Mesendoderm (in vitro differentiated cells): ENCODE data around the gene TP63.
"Not testable (repeated sequence)": the region's sequence is repeated elsewhere in the genome, so short reads cannot be mapped to it uniquely, and the experiment has no call there.

Experiments
- DNase-seq: peaks from one replicate; pipeline ENCODE4 v3.0.0; 2013
- H2AK5ac ChIP-seq: 2 replicates; pipeline ENCODE4 v1.6.1; 2013; ENCODE audit warnings: low read length, inconsistent platforms
- H2BK120ac ChIP-seq: 2 replicates; pipeline ENCODE4 v1.6.1; 2013; ENCODE audit warnings: low read depth, mild to moderate bottlenecking, low read length, moderate library complexity, mixed read lengths
- H2BK15ac ChIP-seq: replicated peaks from 2 replicates; pipeline ENCODE4 v1.6.1; 2013; ENCODE audit warnings: low read depth, mild to moderate bottlenecking, moderate library complexity
- H2BK5ac ChIP-seq: 2 replicates; pipeline ENCODE4 v1.6.1; 2013; ENCODE audit warnings: low read length, inconsistent platforms
- H3K18ac ChIP-seq: 2 replicates; pipeline ENCODE4 v1.6.1; 2013; ENCODE audit warnings: mild to moderate bottlenecking, low read length, mixed read lengths
- H3K23ac ChIP-seq: one replicate; pipeline ENCODE4 v1.6.1; 2013; ENCODE audit warnings: low read length
- H3K27ac ChIP-seq: 2 replicates; pipeline ENCODE4 v1.5.1; 2013; ENCODE audit warnings: low read depth, mild to moderate bottlenecking, inconsistent platforms, low read length, moderate library complexity
- H3K27me3 ChIP-seq: 2 replicates; pipeline ENCODE4 v1.6.1; 2013; ENCODE audit warnings: low read length, control low read depth, mild to moderate bottlenecking, inconsistent platforms; ENCODE audit not compliant: insufficient read depth, poor library complexity
- H3K36me3 ChIP-seq: 2 replicates; pipeline ENCODE4 v1.6.1; 2013; ENCODE audit warnings: low read length, inconsistent platforms; ENCODE audit not compliant: control insufficient read depth, insufficient read depth
- H3K4ac ChIP-seq: one replicate; pipeline ENCODE4 v1.6.1; 2013; ENCODE audit warnings: low read depth, mild to moderate bottlenecking, low read length, moderate library complexity
- H3K4me1 ChIP-seq: 2 replicates; pipeline ENCODE4 v1.6.1; 2013; ENCODE audit warnings: low read depth, low read length, inconsistent platforms; ENCODE audit not compliant: control insufficient read depth
- H3K4me2 ChIP-seq: 2 replicates; pipeline ENCODE4 v1.6.1; 2013; ENCODE audit warnings: low read length
- H3K4me3 ChIP-seq: 2 replicates; pipeline ENCODE4 v1.5.1; 2013; ENCODE audit warnings: mild to moderate bottlenecking, low read length
- H3K56ac ChIP-seq: one replicate; pipeline ENCODE4 v1.6.1; 2013; ENCODE audit warnings: low read length
- H3K79me1 ChIP-seq: 2 replicates; pipeline ENCODE4 v1.6.1; 2013; ENCODE audit warnings: low read length, inconsistent platforms
- H3K79me2 ChIP-seq: 2 replicates; pipeline ENCODE4 v1.6.1; 2013; ENCODE audit warnings: mild to moderate bottlenecking, low read length; ENCODE audit not compliant: control insufficient read depth, insufficient read depth
- H3K9ac ChIP-seq: 2 replicates; pipeline ENCODE4 v1.6.1; 2013; ENCODE audit warnings: low read length, inconsistent platforms
- H4K5ac ChIP-seq: one replicate; pipeline ENCODE4 v1.6.1; 2013; ENCODE audit warnings: low read length
- H4K8ac ChIP-seq: one replicate; pipeline ENCODE4 v1.6.1; 2013; ENCODE audit warnings: low read depth, mild to moderate bottlenecking, control low read depth, low read length, moderate library complexity
- WGBS: extraction: QIAGEN DNeasy Blood & Tissue Kit; methylation state at CpG from one replicate; pipeline ENCODE4 v1.1.7; 2013; ENCODE audit warnings: low lambda C conversion rate, missing lambda C conversion rate; ENCODE audit not compliant: insufficient coverage; ENCODE audit errors: extremely low coverage; 5-methylcytosine and 5-hydroxymethylcytosine counted together

The TP63 gene

GRCh38 chr3:189597918-189598317 is 33.3 kb upstream of the TP63 start:
- H3K4me1 ChIP-seq, result no peaks in the 10 kb centered on the region
- H3K9ac ChIP-seq, result no peak overlapping the region
- no peak overlapping the region for H3K4me2 ChIP-seq
- H3K18ac ChIP-seq, result no peak overlapping the region
- no CpG with 5 or more reads among the region's 2 CpGs for WGBS
- H3K4me3 ChIP-seq, result no peak overlapping the region
- no peak overlapping the region for H2BK120ac ChIP-seq
- no peak overlapping the region for H3K4ac ChIP-seq
- no peaks in the 10 kb centered on the region for H3K79me1 ChIP-seq
- no peak overlapping the region for H2BK15ac ChIP-seq
- no peaks in the 10 kb centered on the region for H3K27me3 ChIP-seq
- H3K23ac ChIP-seq, result no peak overlapping the region
- no peak overlapping the region for H3K27ac ChIP-seq
- no peaks in the 10 kb centered on the region for H3K79me2 ChIP-seq
- no peak for DNase-seq
- H4K8ac ChIP-seq, result no peak overlapping the region
- no peak overlapping the region for H2BK5ac ChIP-seq
- H2AK5ac ChIP-seq, result no peak overlapping the region
- H3K36me3 ChIP-seq, result no peaks in the 10 kb centered on the region
- no peak overlapping the region for H3K56ac ChIP-seq
- no peak overlapping the region for H4K5ac ChIP-seq

DNA sequence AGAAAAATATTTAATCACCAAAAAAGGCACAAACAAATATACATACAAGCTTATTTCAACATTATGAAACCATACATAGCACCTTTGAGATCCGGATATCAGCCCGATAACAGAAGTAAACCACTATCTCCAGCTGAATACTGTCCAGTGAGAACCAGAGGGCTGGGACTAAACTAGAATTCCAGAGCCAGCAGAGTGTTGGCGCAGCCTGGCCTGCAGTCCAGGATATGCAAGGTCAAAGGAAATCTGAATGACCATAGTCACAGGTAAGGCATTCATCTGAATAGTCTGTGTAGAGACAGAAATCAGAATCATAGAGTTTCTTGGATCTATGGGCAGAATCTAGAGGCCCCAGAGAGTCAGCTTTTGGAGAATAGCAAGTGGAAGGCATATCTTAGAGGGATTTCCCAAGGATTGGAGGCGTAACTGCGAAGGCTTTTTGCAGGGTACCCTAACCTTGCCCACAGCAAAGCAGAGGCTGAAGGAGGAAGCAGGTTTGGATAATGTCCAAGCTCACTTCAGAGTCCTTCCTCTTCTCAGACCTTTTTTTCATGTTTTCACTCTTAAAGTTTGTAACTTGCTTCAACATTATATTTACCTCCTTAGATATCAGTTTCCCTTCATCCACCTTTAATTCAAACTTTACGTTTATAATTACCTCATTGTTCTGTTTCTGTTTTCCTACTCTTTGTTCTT is 32.5 kb upstream of the TP63 start:
- H3K27me3 ChIP-seq, result no peaks in the 10 kb centered on the region
- H4K8ac ChIP-seq, result no peak overlapping the region
- no peaks in the 10 kb centered on the region for H3K4me1 ChIP-seq
- no peak overlapping the region for H2BK15ac ChIP-seq
- H4K5ac ChIP-seq, result no peak overlapping the region
- H3K23ac ChIP-seq, result no peak overlapping the region
- no peak overlapping the region for H2AK5ac ChIP-seq
- no peaks in the 10 kb centered on the region for H3K36me3 ChIP-seq
- H3K56ac ChIP-seq, result no peak overlapping the region
- WGBS, result 100% methylated on average over 1 of the region's 6 CpGs
- no peak overlapping the region for H2BK5ac ChIP-seq
- no peak overlapping the region for H3K18ac ChIP-seq
- no peak overlapping the region for H3K4me3 ChIP-seq
- no peak overlapping the region for H3K4me2 ChIP-seq
- no peak for DNase-seq
- H2BK120ac ChIP-seq, result no peak overlapping the region
- H3K9ac ChIP-seq, result no peak overlapping the region
- no peak overlapping the region for H3K27ac ChIP-seq
- no peak overlapping the region for H3K4ac ChIP-seq
- no peaks in the 10 kb centered on the region for H3K79me1 ChIP-seq
- no peaks in the 10 kb centered on the region for H3K79me2 ChIP-seq

DNA sequence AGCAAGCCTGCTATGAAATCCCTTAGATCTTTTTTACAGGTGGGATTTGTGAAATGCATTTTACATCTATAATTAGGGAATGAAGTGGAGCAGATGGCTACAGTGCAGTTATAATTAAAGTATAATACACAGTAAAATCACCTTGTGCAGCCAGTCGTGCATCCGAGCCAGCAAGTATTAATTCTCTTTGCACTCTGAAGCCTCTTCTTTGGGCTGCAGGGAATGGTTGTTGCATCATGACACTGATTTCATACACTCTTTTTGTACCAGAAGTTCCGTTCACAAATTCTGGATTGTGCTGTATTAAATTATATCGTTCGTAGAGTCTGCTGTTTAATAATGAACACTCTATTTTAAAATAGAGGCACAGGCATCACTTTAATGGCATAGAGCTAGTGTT is 28.7 kb upstream of the TP63 start:
- no peak overlapping the region for H2BK5ac ChIP-seq
- no CpG with 5 or more reads among the region's 5 CpGs for WGBS
- H3K79me1 ChIP-seq, result no peaks in the 10 kb centered on the region
- H3K27me3 ChIP-seq, result no peaks in the 10 kb centered on the region
- no peak overlapping the region for H2AK5ac ChIP-seq
- no peak overlapping the region for H3K9ac ChIP-seq
- no peak overlapping the region for H3K18ac ChIP-seq
- H3K56ac ChIP-seq, result no peak overlapping the region
- H2BK120ac ChIP-seq, result no peak overlapping the region
- no peak overlapping the region for H3K23ac ChIP-seq
- no peaks in the 10 kb centered on the region for H3K4me1 ChIP-seq
- no peak overlapping the region for H4K5ac ChIP-seq
- no peak overlapping the region for H3K4ac ChIP-seq
- no peak overlapping the region for H3K27ac ChIP-seq
- DNase-seq, result no peak
- H3K4me3 ChIP-seq, result no peak overlapping the region
- no peaks in the 10 kb centered on the region for H3K79me2 ChIP-seq
- H4K8ac ChIP-seq, result no peak overlapping the region
- H2BK15ac ChIP-seq, result no peak overlapping the region
- no peak overlapping the region for H3K4me2 ChIP-seq
- no peaks in the 10 kb centered on the region for H3K36me3 ChIP-seq

DNA sequence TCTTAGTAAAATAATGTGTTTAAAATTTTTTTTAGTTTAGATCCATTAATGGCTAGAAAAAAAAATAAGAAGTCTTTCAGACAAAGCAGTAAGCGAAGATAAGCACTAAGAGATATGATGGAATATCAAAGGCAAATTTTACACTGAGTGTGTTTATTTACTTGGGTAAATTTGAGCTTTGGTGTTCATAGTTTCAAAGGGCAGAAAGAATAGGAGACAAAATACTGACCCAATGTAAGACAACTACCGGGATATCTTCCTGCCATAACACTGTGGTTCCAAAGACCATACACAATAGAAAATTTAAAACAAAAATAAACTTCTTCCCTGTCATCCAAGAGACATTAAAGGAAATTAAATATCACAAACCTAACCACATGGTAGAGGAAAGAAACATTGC is 25.5 kb upstream of the TP63 start:
- Histone ChIP-seq H3K79me1 (no peaks in the 10 kb centered on the region), H3K4me2 (no peak overlapping the region), H2BK120ac (no peak overlapping the region), H2AK5ac (no peak overlapping the region), H2BK15ac (no peak overlapping the region), H4K5ac (no peak overlapping the region), H3K27ac (no peak overlapping the region), H3K36me3 (no peaks in the 10 kb centered on the region), H3K56ac (no peak overlapping the region), H3K4me1 (no peaks in the 10 kb centered on the region), H3K9ac (no peak overlapping the region), H3K23ac (no peak overlapping the region), H3K27me3 (no peaks in the 10 kb centered on the region), H3K79me2 (no peaks in the 10 kb centered on the region), H3K4me3 (no peak overlapping the region), H2BK5ac (no peak overlapping the region), H3K4ac (no peak overlapping the region), H3K18ac (no peak overlapping the region), H4K8ac (no peak overlapping the region)
- DNase-seq, result no peak
- no CpG with 5 or more reads among the region's 2 CpGs for WGBS

- no peaks in the 10 kb centered on the region for H3K27me3 ChIP-seq
- no peak for DNase-seq
- no peak overlapping the region for H3K23ac ChIP-seq
- no peak overlapping the region for H3K4me3 ChIP-seq
- H3K4ac ChIP-seq, result no peak overlapping the region
- no peak overlapping the region for H3K27ac ChIP-seq
- H3K4me2 ChIP-seq, result no peak overlapping the region
- no peak overlapping the region for H3K9ac ChIP-seq
- H2BK5ac ChIP-seq, result no peak overlapping the region
- WGBS, result no CpG with 5 or more reads among the region's 4 CpGs
- no peak overlapping the region for H2AK5ac ChIP-seq
- H3K56ac ChIP-seq, result no peak overlapping the region
- no peak overlapping the region for H4K8ac ChIP-seq
- no peaks in the 10 kb centered on the region for H3K79me1 ChIP-seq
- H3K4me1 ChIP-seq, result no peaks in the 10 kb centered on the region
- no peak overlapping the region for H4K5ac ChIP-seq
- H2BK120ac ChIP-seq, result no peak overlapping the region
- H2BK15ac ChIP-seq, result no peak overlapping the region
- no peaks in the 10 kb centered on the region for H3K36me3 ChIP-seq
- no peaks in the 10 kb centered on the region for H3K79me2 ChIP-seq
- H3K18ac ChIP-seq, result no peak overlapping the region
Observed at GRCh38 chr3:189606774-189607173, 24.4 kb upstream of the TP63 start.

GRCh38 chr3:189612641-189613040 is 18.5 kb upstream of the TP63 start:
- not testable (repeated sequence) for H3K4ac ChIP-seq

More at GRCh38 chr3:189612641-189613040, 18.5 kb upstream of the TP63 start:
- H2AK5ac ChIP-seq, H2BK120ac ChIP-seq, H3K36me3 ChIP-seq, H3K9ac ChIP-seq, H2BK5ac ChIP-seq, H3K4me3 ChIP-seq, H3K18ac ChIP-seq, H4K5ac ChIP-seq, H3K79me2 ChIP-seq, H3K27me3 ChIP-seq, H3K56ac ChIP-seq, DNase-seq, H3K27ac ChIP-seq, H3K23ac ChIP-seq, H3K79me1 ChIP-seq, H3K4me1 ChIP-seq, H2BK15ac ChIP-seq, H3K4me2 ChIP-seq, H4K8ac ChIP-seq: not testable (repeated sequence)
- no CpG with 5 or more reads among the region's 2 CpGs for WGBS
